Smooth muscle cell (in vitro differentiated cells): ENCODE results near the gene AGAP2. TPM values are rescaled to one million over a fixed set of nuclear protein-coding genes. Genes with fewer than 3 reads are reported as not detected.

Source experiments
- DNase-seq: peaks from one replicate; lab custom pipeline; 2025; ENCODE audit not compliant: unreplicated experiment; lab: John Stamatoyannopoulos, UW
- H2AFZ ChIP-seq: fragments of 200-600 bp; sonication (generic); 2 replicates; pipeline ENCODE4 v1.6.0; 2016; ENCODE audit warnings: antibody characterized with exemption, low read depth, mild to moderate bottlenecking
- H3F3A ChIP-seq: fragments of 200-600 bp; sonication (generic); 2 replicates; pipeline ENCODE4 v1.6.0; 2017; ENCODE audit warnings: antibody characterized with exemption, low read depth
- H3K27ac ChIP-seq: fragments of 200-600 bp; sonication (generic); 2 replicates; pipeline ENCODE4 v1.5.1; 2016; ENCODE audit warnings: low read depth, mild to moderate bottlenecking
- H3K27me3 ChIP-seq: fragments of 200-600 bp; sonication (generic); 2 replicates; pipeline ENCODE4 v1.6.1; 2016; ENCODE audit warnings: low read depth, mild to moderate bottlenecking
- H3K36me3 ChIP-seq: fragments of 200-600 bp; sonication (generic); 2 replicates; pipeline ENCODE4 v1.5.1; 2016; ENCODE audit warnings: low read depth
- H3K4me1 ChIP-seq: fragments of 200-600 bp; sonication (generic); 2 replicates; pipeline ENCODE4 v1.5.1; 2016; ENCODE audit warnings: low read depth
- H3K4me2 ChIP-seq: fragments of 200-600 bp; sonication (generic); 2 replicates; pipeline ENCODE4 v1.6.0; 2016; ENCODE audit warnings: mild to moderate bottlenecking
- H3K4me3 ChIP-seq: fragments of 200-600 bp; sonication (generic); 2 replicates; pipeline ENCODE4 v1.5.1; 2016; ENCODE audit warnings: mild to moderate bottlenecking
- H3K79me2 ChIP-seq: fragments of 200-600 bp; sonication (generic); 2 replicates; pipeline ENCODE4 v1.6.0; 2016; ENCODE audit warnings: low read depth, mild to moderate bottlenecking
- H3K9ac ChIP-seq: fragments of 200-600 bp; sonication (generic); 2 replicates; pipeline ENCODE4 v1.6.0; 2016; ENCODE audit warnings: low read depth
- H3K9me3 ChIP-seq: fragments of 200-600 bp; sonication (generic); replicated peaks from 2 replicates; pipeline ENCODE4 v1.5.1; 2016; ENCODE audit warnings: low read depth
- H4K20me1 ChIP-seq: fragments of 200-600 bp; sonication (generic); 2 replicates; pipeline ENCODE4 v1.6.0; 2016; ENCODE audit warnings: low read depth
- WGBS: methylation state at CpG from one replicate; pipeline ENCODE4 v1.1.7; 2016; ENCODE audit warnings: low lambda C conversion rate; 5-methylcytosine and 5-hydroxymethylcytosine counted together
- polyA plus RNA-seq: library from polyadenylated mRNA; unstranded; fragments of >200 nt; fragmentation: Nextera tagmentation; extraction: Ambion mirVana; gene quantifications from 2 replicates; pipeline ENCODE4 v1.2.1, GENCODE V29; 2016
- total RNA-seq: library from RNA; depleted of rRNA; stranded (reverse); fragments of >200 nt; gene quantifications from 2 replicates; pipeline ENCODE4 v1.2.3, GENCODE V29; 2014
- TF ChIP-seq, protein P1 (sequence below): fragments of 200-600 bp; sonication (generic); IDR thresholded peaks from 2 replicates; pipeline ENCODE4 v1.5.1; 2017; ENCODE audit warnings: borderline replicate concordance, mild to moderate bottlenecking, antibody characterized with exemption; ENCODE audit not compliant: insufficient read depth, poor library complexity, severe bottlenecking

The AGAP2 gene
- total and polyA plus RNA-seq, 2 experiments from 2014 or later = not detected

DNA sequence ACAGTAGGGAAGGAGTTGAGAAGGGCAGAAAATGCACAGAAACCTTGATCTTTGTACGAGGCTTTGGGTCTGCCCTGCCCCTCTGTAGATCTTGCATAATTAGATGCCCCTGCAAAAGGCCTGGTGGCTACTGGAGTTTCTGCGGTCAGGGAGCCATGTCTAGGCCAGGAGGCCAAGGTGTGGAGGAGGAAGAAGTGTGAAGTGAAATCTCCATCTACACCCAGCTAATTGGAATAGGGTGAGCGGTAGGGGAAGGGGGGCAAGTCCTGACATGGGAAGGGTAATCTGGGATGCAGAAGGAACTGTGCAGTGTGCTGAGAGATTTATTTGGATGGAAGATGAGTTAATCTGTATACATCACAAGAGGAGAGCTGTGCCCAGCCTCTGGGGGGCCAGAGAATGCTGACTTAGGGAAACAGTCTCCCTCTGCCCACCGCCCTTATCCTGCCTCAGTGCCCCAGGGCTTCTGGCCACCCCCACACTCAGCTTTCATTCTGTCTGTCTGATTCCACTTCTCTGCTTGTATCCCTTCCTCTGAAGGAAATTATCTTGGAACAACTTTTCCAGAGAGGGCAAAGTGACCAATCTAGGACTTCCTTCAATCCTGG is 23.0 kb upstream of the AGAP2 start:
- no peak overlapping the region for H3K9ac ChIP-seq
- TF ChIP-seq, protein P1, sequence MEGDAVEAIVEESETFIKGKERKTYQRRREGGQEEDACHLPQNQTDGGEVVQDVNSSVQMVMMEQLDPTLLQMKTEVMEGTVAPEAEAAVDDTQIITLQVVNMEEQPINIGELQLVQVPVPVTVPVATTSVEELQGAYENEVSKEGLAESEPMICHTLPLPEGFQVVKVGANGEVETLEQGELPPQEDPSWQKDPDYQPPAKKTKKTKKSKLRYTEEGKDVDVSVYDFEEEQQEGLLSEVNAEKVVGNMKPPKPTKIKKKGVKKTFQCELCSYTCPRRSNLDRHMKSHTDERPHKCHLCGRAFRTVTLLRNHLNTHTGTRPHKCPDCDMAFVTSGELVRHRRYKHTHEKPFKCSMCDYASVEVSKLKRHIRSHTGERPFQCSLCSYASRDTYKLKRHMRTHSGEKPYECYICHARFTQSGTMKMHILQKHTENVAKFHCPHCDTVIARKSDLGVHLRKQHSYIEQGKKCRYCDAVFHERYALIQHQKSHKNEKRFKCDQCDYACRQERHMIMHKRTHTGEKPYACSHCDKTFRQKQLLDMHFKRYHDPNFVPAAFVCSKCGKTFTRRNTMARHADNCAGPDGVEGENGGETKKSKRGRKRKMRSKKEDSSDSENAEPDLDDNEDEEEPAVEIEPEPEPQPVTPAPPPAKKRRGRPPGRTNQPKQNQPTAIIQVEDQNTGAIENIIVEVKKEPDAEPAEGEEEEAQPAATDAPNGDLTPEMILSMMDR = no peak
- H3K79me2 ChIP-seq = no peaks in the 10 kb centered on the region
- no peak overlapping the region for H3K4me3 ChIP-seq
- DNase-seq = no peak
- H3K27ac ChIP-seq = no peak overlapping the region
- H3K4me1 ChIP-seq = peaks cover 15% of the 10 kb centered on the region
- WGBS = 80% methylated on average over 4 of the region's 4 CpGs
- H3K27me3 ChIP-seq = peaks cover 66% of the 10 kb centered on the region
- no peaks in the 10 kb centered on the region for H3K9me3 ChIP-seq
- H3F3A ChIP-seq = no peaks in the 10 kb centered on the region
- H3K36me3 ChIP-seq = no peaks in the 10 kb centered on the region
- H2AFZ ChIP-seq = no peak overlapping the region
- peaks cover 10% of the 10 kb centered on the region for H4K20me1 ChIP-seq
- no peak overlapping the region for H3K4me2 ChIP-seq

DNA sequence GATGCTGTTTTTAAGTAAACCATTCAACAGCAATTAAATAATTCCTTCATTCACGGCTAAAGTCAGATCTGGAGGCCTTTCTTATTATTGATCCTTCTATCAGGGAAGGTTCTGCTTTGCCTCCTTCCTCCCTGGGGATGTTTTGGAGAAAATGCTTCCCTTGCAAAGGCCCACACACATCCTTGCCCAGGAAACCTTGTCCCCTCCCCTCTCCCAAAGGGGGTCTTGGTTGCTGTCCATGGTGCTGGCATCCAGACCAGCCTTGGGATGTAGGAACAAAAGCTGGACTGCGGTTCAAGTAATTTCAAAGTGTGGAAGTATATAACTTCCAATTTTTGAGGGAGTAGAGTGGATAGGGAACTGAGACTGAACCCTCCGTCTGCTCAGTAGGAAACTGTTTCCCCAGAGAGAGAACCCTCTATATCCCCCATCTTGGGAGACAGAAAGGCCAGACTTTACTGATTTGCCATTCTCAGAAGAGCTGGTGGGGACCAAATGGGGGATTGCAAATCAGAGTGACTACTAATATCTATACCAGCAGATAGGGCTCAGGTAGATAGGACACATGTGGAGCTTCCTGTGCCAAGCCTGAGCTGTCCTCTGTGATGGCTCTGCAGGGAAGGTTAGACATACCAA is 21.9 kb upstream of the AGAP2 start:
- Histone ChIP-seq H3K9ac (no peak overlapping the region), H3K9me3 (no peaks in the 10 kb centered on the region), H3K27ac (no peak overlapping the region), H3K4me1 (peaks cover 13% of the 10 kb centered on the region), H3K4me3 (no peak overlapping the region), H4K20me1 (peaks cover 10% of the 10 kb centered on the region), H3K4me2 (no peak overlapping the region), H3K36me3 (no peaks in the 10 kb centered on the region), H3F3A (no peaks in the 10 kb centered on the region), H2AFZ (no peak overlapping the region), H3K79me2 (no peaks in the 10 kb centered on the region), H3K27me3 (peaks cover 64% of the 10 kb centered on the region)
- WGBS = 84% methylated on average over 3 of the region's 3 CpGs
- DNase-seq = no peak
- TF ChIP-seq, protein P1 = no peak

DNA sequence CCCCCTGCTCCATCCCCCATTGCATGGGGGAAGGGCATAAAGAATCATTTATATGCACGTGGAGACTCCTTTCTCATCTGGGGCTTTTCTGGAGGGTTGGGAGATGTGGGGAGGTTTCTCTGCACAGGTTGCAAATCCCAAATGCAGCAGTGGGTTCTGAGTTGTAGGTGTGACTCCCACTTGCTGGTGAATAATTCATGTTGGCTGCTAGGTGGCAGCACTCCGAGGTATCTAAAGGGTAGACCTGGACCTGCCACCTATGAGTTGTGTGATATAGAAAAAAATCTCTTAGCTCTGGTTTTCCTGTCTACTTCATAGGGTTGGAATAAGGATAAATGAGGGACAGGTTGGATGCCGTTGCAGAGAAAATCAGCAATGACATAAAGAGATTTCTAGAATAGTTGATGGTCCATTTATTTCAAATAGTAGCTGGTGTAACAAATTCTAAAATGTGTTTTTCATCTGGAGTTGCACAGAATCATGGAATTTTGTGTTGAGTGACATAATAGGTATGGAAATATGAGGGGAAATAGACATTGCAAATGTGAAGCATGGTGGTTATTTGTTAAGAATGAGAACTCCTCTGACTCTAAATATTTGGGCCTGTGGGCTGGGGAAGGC is 20.9 kb upstream of the AGAP2 start:
- 29% methylated on average over 3 of the region's 3 CpGs for WGBS
- TF ChIP-seq, protein P1 = peak; percentile 25
- H3K27me3 ChIP-seq = peaks cover 58% of the 10 kb centered on the region
- H3K36me3 ChIP-seq = no peaks in the 10 kb centered on the region
- no peak overlapping the region for H3K4me2 ChIP-seq
- no peaks in the 10 kb centered on the region for H3F3A ChIP-seq
- no peak for DNase-seq
- H4K20me1 ChIP-seq = peaks cover 10% of the 10 kb centered on the region
- no peak overlapping the region for H3K4me3 ChIP-seq
- H3K79me2 ChIP-seq = no peaks in the 10 kb centered on the region
- no peak overlapping the region for H3K27ac ChIP-seq
- H3K4me1 ChIP-seq = peaks cover 10% of the 10 kb centered on the region
- H3K9me3 ChIP-seq = no peaks in the 10 kb centered on the region
- H2AFZ ChIP-seq = no peak overlapping the region
- H3K9ac ChIP-seq = no peak overlapping the region
